LNCAP (cell line): ENCODE measurements around the gene KRT1.

ENCODE experiments used
- CTCF ChIP-seq: fragments of 450-650 bp; IDR thresholded peaks from 2 replicates; pipeline ENCODE4 v1.5.1; 2017; ENCODE audit warnings: mild to moderate bottlenecking

The KRT1 gene

GRCh38 chr12:52720365-52720886 lies 40.2 kb upstream of the KRT1 start:
- no peak for TF ChIP-seq CTCF

- no peak for TF ChIP-seq CTCF
Measured at GRCh38 chr12:52716061-52716460, 35.9 kb upstream of the KRT1 start.

- peak; percentile 57 for TF ChIP-seq CTCF
Measured at GRCh38 chr12:52715416-52715815, 35.2 kb upstream of the KRT1 start.

GRCh38 chr12:52714887-52715281 lies 34.7 kb upstream of the KRT1 start:
- no peak for TF ChIP-seq CTCF

GRCh38 chr12:52713960-52714886 lies 34.0 kb upstream of the KRT1 start:
- no peak for TF ChIP-seq CTCF

GRCh38 chr12:52710730-52711129 lies 30.5 kb upstream of the KRT1 start:
- TF ChIP-seq CTCF, result no peak

- no peak for TF ChIP-seq CTCF
Measured at GRCh38 chr12:52708010-52708409, 27.8 kb upstream of the KRT1 start.
